HG03139 (cell line): ENCODE results near the gene EXOC6B.

Experiments used
- ATAC-seq: cut with Tn5 transposase; IDR thresholded peaks from one replicate; pipeline ENCODE4 v1.9.1; 2021; ENCODE audit not compliant: unreplicated experiment

EXOC6B gene

DNA sequence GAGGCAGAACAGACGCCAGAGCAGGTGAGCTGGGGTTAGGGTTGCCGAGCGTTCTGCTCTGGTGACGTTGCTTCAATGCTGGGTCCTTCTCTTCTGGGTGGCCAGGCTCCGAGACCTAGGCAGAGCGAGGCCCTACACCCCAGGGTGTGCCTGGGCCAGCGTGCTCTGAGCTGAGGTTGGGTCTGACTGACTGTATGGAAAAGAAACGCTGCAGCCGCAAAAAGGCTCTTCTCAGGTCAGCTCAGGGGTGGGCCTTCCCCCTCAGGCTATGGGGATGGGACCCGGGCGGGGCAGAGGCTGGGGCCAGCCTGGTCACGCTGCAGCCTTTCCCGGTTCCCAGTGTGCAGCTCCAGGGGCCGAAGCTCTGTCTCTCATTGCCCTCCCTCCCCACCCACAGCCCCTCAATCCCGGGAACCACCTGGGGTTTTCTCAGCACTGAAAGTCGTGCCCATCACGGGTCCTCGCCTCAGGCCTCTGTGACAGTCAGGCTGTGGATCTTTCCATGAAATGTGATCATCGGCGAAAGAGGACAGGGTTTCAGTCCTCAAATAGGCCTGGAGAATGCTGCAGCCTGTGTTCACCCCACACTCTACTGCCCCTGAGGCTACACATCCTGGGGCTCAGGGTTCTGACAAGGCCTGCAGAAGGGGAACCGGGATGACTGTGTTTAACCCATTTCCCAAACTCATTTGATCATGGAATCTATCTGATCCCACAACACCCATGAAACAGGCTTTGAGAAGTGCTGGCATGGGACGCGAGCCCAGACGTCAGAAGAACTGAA lies 697.6 kb downstream of the EXOC6B start:
- no peak for ATAC-seq

DNA sequence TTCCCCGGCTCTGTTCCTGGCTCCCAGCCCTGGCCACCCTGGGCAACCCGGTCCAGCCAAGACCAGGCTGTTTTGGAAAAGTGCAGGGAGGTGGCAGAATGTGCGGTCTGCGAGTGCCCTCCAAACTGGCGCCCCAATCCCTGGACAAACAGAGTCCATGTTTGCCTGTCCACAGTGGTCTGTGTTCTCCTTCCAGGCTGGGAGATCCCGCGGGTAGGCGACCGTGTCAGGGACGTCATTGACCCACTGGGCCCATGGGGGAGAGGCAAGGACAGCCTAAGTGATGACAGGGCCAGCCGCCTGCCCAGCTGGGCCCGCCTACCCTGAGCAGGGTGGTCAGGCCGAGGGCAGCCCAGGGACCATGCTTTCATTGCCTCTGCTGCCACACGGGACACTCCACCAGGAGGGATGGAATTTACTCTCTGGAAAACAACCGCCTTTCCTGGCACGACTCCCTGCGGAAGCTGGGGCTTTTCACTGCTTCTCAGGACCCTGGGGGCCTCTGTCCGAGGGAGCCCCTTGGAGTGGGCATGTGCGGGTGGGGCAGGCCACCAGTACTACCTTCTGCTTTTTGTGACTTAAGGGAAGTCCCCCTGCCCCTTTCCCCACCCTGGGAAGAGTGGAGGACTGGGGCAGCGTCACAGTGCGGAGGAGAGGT lies 698.3 kb downstream of the EXOC6B start:
- ATAC-seq: no peak

DNA sequence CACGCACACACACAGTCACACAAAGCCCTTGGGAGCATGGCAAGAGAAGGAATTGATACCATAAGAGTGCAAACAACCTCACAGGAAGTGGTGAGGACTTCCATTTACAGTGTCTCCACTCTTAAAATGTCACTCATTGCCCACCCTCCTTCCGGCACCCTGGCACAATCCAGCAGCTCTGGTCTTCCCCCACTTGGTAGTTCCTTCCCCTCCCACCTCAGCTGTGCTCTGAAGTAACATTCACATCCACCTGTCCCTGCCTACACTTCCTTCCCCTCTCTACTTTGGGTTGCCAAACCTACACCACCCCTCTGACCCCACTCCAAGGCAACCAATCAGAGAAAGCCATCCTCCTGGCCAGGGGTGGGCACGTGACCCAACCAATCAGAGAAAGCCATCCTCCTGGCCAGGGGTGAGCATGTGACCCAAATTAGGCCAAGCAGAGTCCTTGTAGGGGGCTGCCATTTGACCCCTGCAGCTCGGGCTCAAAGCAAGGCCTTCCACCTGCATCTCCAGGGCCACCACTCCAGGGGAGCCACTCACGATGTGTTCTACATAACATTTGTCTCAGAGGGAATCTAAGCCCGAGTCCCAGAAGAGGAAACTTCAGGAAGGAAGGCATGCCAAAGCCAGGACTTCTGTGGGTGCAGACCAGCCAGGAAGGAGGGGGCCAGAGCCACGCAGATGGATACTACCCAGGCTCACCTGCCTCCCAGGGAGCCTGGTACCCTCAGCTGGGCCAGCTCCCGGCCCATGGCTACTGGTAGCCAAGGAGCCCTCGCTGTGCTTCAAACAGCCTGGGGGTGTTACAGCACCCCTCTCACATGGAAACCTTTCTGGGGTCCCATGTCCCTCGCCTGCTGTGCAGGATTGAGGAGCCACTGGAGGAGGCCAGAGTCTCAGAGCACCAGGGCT lies 699.4 kb downstream of the EXOC6B start:
- ATAC-seq: no peak
